H1 (cell line): ENCODE data around the gene RPLP2. TPM values are rescaled to one million over a fixed set of nuclear protein-coding genes. Genes with fewer than 3 reads are reported as not detected.

Source experiments
- CTCF ChIA-PET: fragments of 300-600 bp; sonication (Branson Sonifier 250); formaldehyde crosslinking; loops from one replicate; lab custom pipeline; 2021; ENCODE audit not compliant: partially characterized antibody; lab: Charles Lee
- POLR2A ChIA-PET: fragments of 300-600 bp; sonication (Branson Sonifier 250); formaldehyde crosslinking; loops from one replicate; lab custom pipeline; 2021; ENCODE audit warnings: inconsistent platforms; ENCODE audit not compliant: partially characterized antibody; lab: Charles Lee
- DNase-seq, 2 experiments: peaks; one replicate each; pipeline versions ENCODE4 v3.0.0 to v3.0.0-alpha.2; 2010 to 2022; ENCODE audit warnings: low spot score in 2 of 2, low read depth in 1 of 2, mixed read lengths in 1 of 2
- FAIRE-seq: peaks from 2 replicates; lab custom pipeline; 2011; peaks lifted over from hg19 to GRCh38; lab: Jason Lieb, UNC
- H2AFZ ChIP-seq: 2 replicates; pipeline ENCODE4 v1.8.1; 2012; ENCODE audit warnings: low read length, inconsistent platforms
- H2AK5ac ChIP-seq: 2 replicates; pipeline ENCODE4 v1.6.1; 2013; ENCODE audit warnings: low read depth, low read length
- H2BK120ac ChIP-seq: replicated peaks from 2 replicates; pipeline ENCODE3; 2013; ENCODE audit warnings: low read depth, low read length, inconsistent platforms
- H2BK12ac ChIP-seq: 2 replicates; pipeline ENCODE4 v1.6.1; 2013; ENCODE audit warnings: low read depth, low read length
- H2BK15ac ChIP-seq: 2 replicates; pipeline ENCODE4 v1.6.1; 2013; ENCODE audit warnings: low read length
- H2BK20ac ChIP-seq: 2 replicates; pipeline ENCODE4 v1.6.1; 2013; ENCODE audit warnings: low read length
- H2BK5ac ChIP-seq: 2 replicates; pipeline ENCODE4 v1.6.1; 2013; ENCODE audit warnings: low read depth, low read length
- H3K14ac ChIP-seq: 2 replicates; pipeline ENCODE4 v1.6.1; 2013; ENCODE audit warnings: inconsistent platforms; ENCODE audit not compliant: insufficient read length
- H3K18ac ChIP-seq: 2 replicates; pipeline ENCODE4 v1.6.1; 2013; ENCODE audit warnings: low read length; ENCODE audit errors: extremely low read depth
- H3K23ac ChIP-seq: 2 replicates; pipeline ENCODE4 v1.6.1; 2013; ENCODE audit warnings: inconsistent platforms; ENCODE audit not compliant: insufficient read length
- H3K23me2 ChIP-seq: 2 replicates; pipeline ENCODE4 v1.6.1; 2013; ENCODE audit warnings: low read depth, low read length
- H3K27ac ChIP-seq: 2 replicates; pipeline ENCODE4 v1.6.1; 2011; ENCODE audit warnings: low read depth, low read length, inconsistent platforms
- H3K27me3 ChIP-seq, 4 experiments: replicated peaks in 1 of 4; 1 replicate in 1 of 4; 2 replicates in 3 of 4; pipeline versions ENCODE4 v1.6.1 to v1.8.1; 2011 to 2013; ENCODE audit warnings: low read length in 3 of 4, mild to moderate bottlenecking in 3 of 4, inconsistent platforms in 2 of 4, mixed read lengths in 2 of 4, moderate library complexity in 1 of 4; ENCODE audit not compliant: control insufficient read depth in 3 of 4, insufficient read depth in 3 of 4; ENCODE audit errors: extremely low read depth in 1 of 4
- H3K36me3 ChIP-seq, 4 experiments: 2 replicates each; pipeline versions ENCODE4 v1.6.1 to v1.8.1; 2011 to 2013; ENCODE audit warnings: mild to moderate bottlenecking in 4 of 4, low read length in 3 of 4, moderate library complexity in 2 of 4, control low read depth in 1 of 4, inconsistent platforms in 1 of 4; ENCODE audit not compliant: insufficient read depth in 4 of 4, control insufficient read depth in 2 of 4
- H3K4ac ChIP-seq: replicated peaks from 2 replicates; pipeline ENCODE3; 2013; ENCODE audit warnings: low read length, low read depth, mixed read lengths, inconsistent platforms; ENCODE audit not compliant: insufficient read length
- H3K4me1 ChIP-seq, 4 experiments: replicated peaks in 1 of 4; 1 replicate in 1 of 4; 2 replicates in 3 of 4; pipeline versions ENCODE4 v1.6.1 to v1.8.1; 2011 to 2013; ENCODE audit warnings: low read length in 3 of 4, inconsistent platforms in 2 of 4, mixed read lengths in 1 of 4; ENCODE audit not compliant: insufficient read depth in 4 of 4, control insufficient read depth in 3 of 4
- H3K4me2 ChIP-seq, 2 experiments: 2 replicates each; pipeline versions ENCODE4 v1.6.1 to v1.8.1; 2011 to 2013; ENCODE audit warnings: low read depth in 2 of 2, low read length in 2 of 2, control low read depth in 1 of 2, inconsistent platforms in 1 of 2, mild to moderate bottlenecking in 1 of 2; ENCODE audit not compliant: insufficient read depth in 1 of 2
- H3K4me3 ChIP-seq, 4 experiments: fragments of 200-600, 300-600 bp in 1 of 4; sonication (generic), shearing (Covaris generic), sonication (Bioruptor Twin) in 1 of 4; 2 replicates each; pipeline versions ENCODE4 v1.5.1 to v1.8.1; 2011 to 2016; ENCODE audit warnings: low read length in 4 of 4, low read depth in 3 of 4, control low read depth in 2 of 4, inconsistent platforms in 2 of 4, mild to moderate bottlenecking in 2 of 4, mixed read lengths in 1 of 4, moderate library complexity in 1 of 4; ENCODE audit not compliant: insufficient read depth in 2 of 4; ENCODE audit errors: extremely low read depth in 1 of 4
- H3K56ac ChIP-seq: replicated peaks from 2 replicates; pipeline ENCODE3; 2013; ENCODE audit warnings: low read depth, mild to moderate bottlenecking, mixed read lengths, low read length, inconsistent platforms; ENCODE audit not compliant: insufficient read length
- H3K79me1 ChIP-seq: 2 replicates; pipeline ENCODE4 v1.6.1; 2013; ENCODE audit warnings: low read depth, low read length, control low read depth
- H3K79me2 ChIP-seq, 2 experiments: 2 replicates each; pipeline versions ENCODE4 v1.6.1 to v1.8.1; 2012 to 2013; ENCODE audit warnings: low read length in 2 of 2, mild to moderate bottlenecking in 2 of 2, inconsistent platforms in 1 of 2; ENCODE audit not compliant: insufficient read depth in 2 of 2, control insufficient read depth in 1 of 2
- H3K9ac ChIP-seq, 4 experiments: replicated peaks in 1 of 4; 1 replicate in 1 of 4; 2 replicates in 3 of 4; pipeline versions ENCODE4 v1.6.1 to v1.8.1; 2011 to 2013; ENCODE audit warnings: low read depth in 3 of 4, low read length in 3 of 4, control low read depth in 2 of 4, mild to moderate bottlenecking in 2 of 4, moderate library complexity in 2 of 4, inconsistent platforms in 1 of 4; ENCODE audit errors: extremely low read depth in 1 of 4
- H3K9me3 ChIP-seq, 2 experiments: 2 replicates each; pipeline versions ENCODE4 v1.6.1 to v1.8.1; 2012 to 2013; ENCODE audit warnings: mild to moderate bottlenecking in 2 of 2, moderate library complexity in 2 of 2, control low read depth in 1 of 2, inconsistent platforms in 1 of 2, low read depth in 1 of 2, low read length in 1 of 2, mixed read lengths in 1 of 2; ENCODE audit not compliant: insufficient read depth in 2 of 2
- H4K20me1 ChIP-seq, 2 experiments: replicated peaks in 1 of 2; 2 replicates each; pipeline versions ENCODE3 to v1.8.1; 2011 to 2013; ENCODE audit warnings: inconsistent platforms in 2 of 2, low read length in 2 of 2, mild to moderate bottlenecking in 1 of 2; ENCODE audit not compliant: insufficient read depth in 2 of 2, control insufficient read depth in 1 of 2
- H4K5ac ChIP-seq: 2 replicates; pipeline ENCODE4 v1.6.1; 2013; ENCODE audit warnings: low read length, low read depth, mixed read lengths, inconsistent platforms; ENCODE audit not compliant: insufficient read length
- H4K8ac ChIP-seq: 2 replicates; pipeline ENCODE4 v1.8.0; 2013; ENCODE audit warnings: mild to moderate bottlenecking, moderate library complexity, low read length, inconsistent platforms; ENCODE audit not compliant: insufficient read depth; ENCODE audit errors: extremely low read depth
- H4K91ac ChIP-seq: replicated peaks from 2 replicates; pipeline ENCODE3; 2013; ENCODE audit warnings: low read length, mixed read lengths, inconsistent platforms; ENCODE audit not compliant: insufficient read length
- BCL11A ChIP-seq, 2 experiments: IDR thresholded peaks; one replicate each; pipeline ENCODE4 v1.6.1; 2011; ENCODE audit warnings: low read depth in 2 of 2, low read length in 2 of 2, mild to moderate bottlenecking in 2 of 2
- POLR2A ChIP-seq, 2 experiments: IDR thresholded peaks; 1 replicate in 1 of 2; 2 replicates in 1 of 2; pipeline ENCODE4 v1.6.1; 2011; ENCODE audit warnings: low read depth in 2 of 2, low read length in 2 of 2, mild to moderate bottlenecking in 2 of 2; ENCODE audit errors: control extremely low read depth in 1 of 2
- WGBS, 2 experiments: shearing (Covaris generic) in 1 of 2; methylation state at CpG; one replicate each; pipeline versions ENCODE4 v1.1.6 to v1.1.7; 2013 to 2015; ENCODE audit warnings: low lambda C conversion rate in 2 of 2, mixed read lengths in 2 of 2, inconsistent platforms in 1 of 2, low coverage in 1 of 2, missing lambda C conversion rate in 1 of 2; ENCODE audit not compliant: insufficient replicate concordance in 2 of 2, insufficient coverage in 1 of 2, insufficient read length in 1 of 2; ENCODE audit errors: extremely low coverage in 1 of 2, missing lambda C conversion rate in 1 of 2; 5-methylcytosine and 5-hydroxymethylcytosine counted together
- polyA plus RNA-seq, 7 experiments: library from polyadenylated mRNA; depleted of rRNA in 3 of 7; stranded (reverse) in 5 of 7; unstranded in 2 of 7; fragments of >200 nt in 5 of 7; fragments of 200-250 nt in 2 of 7; gene quantifications; 1 replicate in 5 of 7; 2 replicates in 1 of 7; 4 replicates in 1 of 7; pipeline versions ENCODE4 v1.2.1 to v1.2.3, GENCODE V29; 2011 to 2013; ENCODE audit warnings: missing spikeins in 2 of 7, mixed read lengths in 2 of 7
- total RNA-seq: library from RNA; stranded (reverse); fragmentation: NEBNext Ultra II Directional; extraction: Animal tissue kit (Norgen Biotek cat#: 25700); gene quantifications from 2 replicates; pipeline ENCODE4 v1.2.1, GENCODE V29; 2021

RPLP2 gene
- total and polyA plus RNA-seq, 2 of the 8 experiments (the other 6 are each of a cell fraction or from before 2014, with no cell fraction given): 1,789 to 2,106 TPM

- Histone ChIP-seq H3K14ac (no peak overlapping the region), H3K56ac (no peak overlapping the region), H3K27ac (no peak overlapping the region), H4K91ac (no peak overlapping the region), H2AFZ (no peak overlapping the region), H2BK20ac (no peak overlapping the region), H3K18ac (no peak overlapping the region), H3K4me2 (no peak overlapping the region), H3K27me3 (peaks cover 0 to 2% (median 0%) of the 10 kb centered on the region in 4 experiments; a peak in 2 of 7 replicates), H4K20me1 (peaks cover 12 to 53% of the 10 kb centered on the region in 2 experiments), H2BK5ac (no peak overlapping the region), H3K79me2 (no peaks in the 10 kb centered on the region), H3K4me1 (peaks cover 0 to 33% (median 30%) of the 10 kb centered on the region in 4 experiments; a peak in 6 of 7 replicates), H3K4me3 (no peak overlapping the region), H3K79me1 (peaks cover 3% of the 10 kb centered on the region), H3K9ac (no peak overlapping the region), H4K5ac (no peak overlapping the region), H2AK5ac (no peak overlapping the region), H3K36me3 (no peaks in the 10 kb centered on the region; a peak in 1 of 8 replicates), H3K4ac (no peak overlapping the region), H2BK12ac (no peak overlapping the region), H3K9me3 (no peaks in the 10 kb centered on the region), H2BK15ac (no peak overlapping the region), H2BK120ac (no peak overlapping the region), H4K8ac (peak overlapping the region; percentile 68), H3K23ac (no peak overlapping the region), H3K23me2 (no peaks in the 10 kb centered on the region)
- WGBS, 2 experiments: 88% methylated on average over 21 of the region's 21 CpGs; no CpG with 5 or more reads in 1 of the 2 experiments
- DNase-seq (no peak), FAIRE-seq (no peak)
- TF ChIP-seq BCL11A (IDR thresholded peaks at IDR 0.05; ENCODE audit: low read depth in 2 of 2, low read length in 2 of 2) (no peak), POLR2A (IDR thresholded peaks at IDR 0.05; ENCODE audit: control extremely low read depth in 1 of 2, low read depth in 2 of 2, low read length in 2 of 2) (0 out of 3 replicates have a peak, but pooled peaks of 1 of the 2 experiments have one; percentile 34)
- CTCF ChIA-PET: interaction anchor here (0.8 to 10.5 kb wide), 8 partner anchors 9 to 191 kb away, joined by 3 to 74 read pairs (median 3); partner anchors contain the start of gene TSPAN4
- POLR2A ChIA-PET: interaction anchor here (0.8 to 13.8 kb wide), 17 partner anchors 8 to 199 kb away, joined by 3 to 234 read pairs (median 4); partner anchors contain the start of genes CD151, POLR2L and TSPAN4
These were observed 50.7 kb downstream of the RPLP2 start for GRCh38 chr11:860234-861104.
